Hepatocyte (in vitro differentiated cells): Measurements from ENCODE around the gene SHTN1. TPM values are rescaled to one million over a fixed set of nuclear protein-coding genes. Genes with fewer than 3 reads are reported as not detected.

Source experiments
- DNase-seq: peaks from one replicate; pipeline ENCODE4 v3.0.0-alpha.2; 2016; ENCODE audit warnings: low spot score
- H2AFZ ChIP-seq: fragments of 200-600 bp; sonication (generic); 2 replicates; pipeline ENCODE4 v1.6.0; 2016; ENCODE audit warnings: antibody characterized with exemption, mild to moderate bottlenecking
- H3K27ac ChIP-seq: fragments of 200-600 bp; sonication (generic); 2 replicates; pipeline ENCODE4 v1.5.1; 2016; ENCODE audit warnings: mild to moderate bottlenecking
- H3K27me3 ChIP-seq: fragments of 200-600 bp; sonication (generic); 2 replicates; pipeline ENCODE4 v1.6.1; 2016
- H3K36me3 ChIP-seq: fragments of 200-600 bp; sonication (generic); replicated peaks from 2 replicates; pipeline ENCODE4 v1.5.1; 2016; ENCODE audit warnings: low read depth; ENCODE audit not compliant: insufficient read depth
- H3K4me1 ChIP-seq: fragments of 200-600 bp; sonication (generic); 2 replicates; pipeline ENCODE4 v1.5.1; 2016; ENCODE audit warnings: mild to moderate bottlenecking, moderate library complexity; ENCODE audit not compliant: insufficient read depth
- H3K4me2 ChIP-seq: fragments of 200-600 bp; sonication (generic); 2 replicates; pipeline ENCODE4 v1.6.0; 2016
- H3K4me3 ChIP-seq: fragments of 200-600 bp; sonication (generic); 2 replicates; pipeline ENCODE4 v1.5.1; 2016; ENCODE audit warnings: mild to moderate bottlenecking
- H3K79me2 ChIP-seq: fragments of 200-600 bp; sonication (generic); 2 replicates; pipeline ENCODE4 v1.6.0; 2017; ENCODE audit warnings: mild to moderate bottlenecking
- H3K9me2 ChIP-seq: fragments of 200-600 bp; sonication (generic); replicated peaks from 2 replicates; pipeline ENCODE4 v1.6.0; 2017; ENCODE audit warnings: mild to moderate bottlenecking; ENCODE audit not compliant: insufficient read depth
- H3K9me3 ChIP-seq: fragments of 200-600 bp; sonication (generic); 2 replicates; pipeline ENCODE4 v1.5.1; 2016; ENCODE audit warnings: low read depth, mild to moderate bottlenecking
- H4K20me1 ChIP-seq: fragments of 200-600 bp; sonication (generic); 2 replicates; pipeline ENCODE4 v1.6.0; 2016; ENCODE audit warnings: mild to moderate bottlenecking; ENCODE audit not compliant: insufficient read depth, poor library complexity, severe bottlenecking
- CTCF ChIP-seq: fragments of 200-600 bp; sonication (generic); IDR thresholded peaks from 2 replicates; pipeline ENCODE4 v1.5.1; 2016; ENCODE audit warnings: antibody characterized with exemption, mild to moderate bottlenecking; ENCODE audit not compliant: poor library complexity
- EZH2 ChIP-seq: fragments of 200-600 bp; sonication (generic); IDR thresholded peaks from 2 replicates; pipeline ENCODE4 v1.6.1; 2016; ENCODE audit warnings: antibody characterized with exemption, mild to moderate bottlenecking, borderline replicate concordance
- EZH2phosphoT487 ChIP-seq: fragments of 200-600 bp; sonication (generic); IDR thresholded peaks from one replicate; pipeline ENCODE4 v1.6.1; 2018; ENCODE audit warnings: antibody characterized with exemption, mild to moderate bottlenecking, low read depth, moderate library complexity; ENCODE audit not compliant: unreplicated experiment, severe bottlenecking
- WGBS: methylation state at CpG from one replicate; pipeline ENCODE4 v1.1.6; 2016; ENCODE audit warnings: low lambda C conversion rate; ENCODE audit errors: missing lambda C conversion rate; 5-methylcytosine and 5-hydroxymethylcytosine counted together
- polyA plus RNA-seq: library from polyadenylated mRNA; unstranded; fragments of >200 nt; fragmentation: Nextera tagmentation; extraction: Ambion mirVana; gene quantifications from 2 replicates; pipeline ENCODE4 v1.2.1, GENCODE V29; 2016
- total RNA-seq: library from RNA; depleted of rRNA; stranded (reverse); fragments of >200 nt; gene quantifications from 2 replicates; pipeline ENCODE4 v1.2.3, GENCODE V29; 2014

The SHTN1 gene
- total and polyA plus RNA-seq, 2 experiments from 2014 or later = 15.6 to 27.7 TPM

- H3K4me1 ChIP-seq = no peaks in the 10 kb centered on the region
- no peaks in the 10 kb centered on the region for H3K9me3 ChIP-seq
- WGBS = 96% methylated on average over 3 of the region's 3 CpGs
- H3K4me2 ChIP-seq = no peak overlapping the region
- no peaks in the 10 kb centered on the region for H3K36me3 ChIP-seq
- H4K20me1 ChIP-seq = no peaks in the 10 kb centered on the region
- H3K9me2 ChIP-seq = no peaks in the 10 kb centered on the region
- H3K4me3 ChIP-seq = no peak overlapping the region
- H3K27ac ChIP-seq = no peak overlapping the region
- no peak for TF ChIP-seq CTCF
- TF ChIP-seq EZH2 = no peak
- TF ChIP-seq EZH2phosphoT487 = no peak
- H3K79me2 ChIP-seq = peaks cover 77% of the 10 kb centered on the region
- no peak overlapping the region for H2AFZ ChIP-seq
- H3K27me3 ChIP-seq = no peaks in the 10 kb centered on the region
- DNase-seq = no peak
These were observed 9.3 kb downstream of the SHTN1 start for GRCh38 chr10:116995648-116996047.

GRCh38 chr10:116994113-116994890, 10.7 kb downstream of the SHTN1 start:
- Histone ChIP-seq H3K27me3 (no peaks in the 10 kb centered on the region), H3K79me2 (peaks cover 65% of the 10 kb centered on the region)
- 100% methylated on average over 1 of the region's 1 CpG for WGBS

GRCh38 chr10:116993610-116994009, 11.4 kb downstream of the SHTN1 start:
- no peaks in the 10 kb centered on the region for H3K9me2 ChIP-seq
- H3K4me2 ChIP-seq = no peak overlapping the region
- no peak overlapping the region for H2AFZ ChIP-seq
- no peaks in the 10 kb centered on the region for H3K36me3 ChIP-seq
- H3K9me3 ChIP-seq = no peaks in the 10 kb centered on the region
- peaks cover 6% of the 10 kb centered on the region for H3K4me1 ChIP-seq
- H3K4me3 ChIP-seq = no peak overlapping the region
- H4K20me1 ChIP-seq = no peaks in the 10 kb centered on the region
- 91% methylated on average over 2 of the region's 2 CpGs for WGBS
- H3K27me3 ChIP-seq = no peaks in the 10 kb centered on the region
- no peak for TF ChIP-seq CTCF
- TF ChIP-seq EZH2phosphoT487 = no peak
- no peak for TF ChIP-seq EZH2
- peaks cover 61% of the 10 kb centered on the region for H3K79me2 ChIP-seq
- no peak for DNase-seq
- no peak overlapping the region for H3K27ac ChIP-seq

More at GRCh38 chr10:116994113-116994890, 10.7 kb downstream of the SHTN1 start:
- H3K4me3 ChIP-seq = no peak overlapping the region
- H3K9me3 ChIP-seq = no peaks in the 10 kb centered on the region
- H3K4me1 ChIP-seq = peaks cover 6% of the 10 kb centered on the region
- no peaks in the 10 kb centered on the region for H4K20me1 ChIP-seq
- no peak overlapping the region for H3K27ac ChIP-seq
- H3K9me2 ChIP-seq = no peaks in the 10 kb centered on the region
- no peak for DNase-seq
- no peak overlapping the region for H2AFZ ChIP-seq
- no peak for TF ChIP-seq EZH2phosphoT487
- no peak overlapping the region for H3K4me2 ChIP-seq
- H3K36me3 ChIP-seq = no peaks in the 10 kb centered on the region

- Histone ChIP-seq H3K9me3 (no peaks in the 10 kb centered on the region), H3K4me2 (no peak overlapping the region), H3K79me2 (peaks cover 65% of the 10 kb centered on the region), H4K20me1 (no peaks in the 10 kb centered on the region), H3K27ac (no peak overlapping the region), H3K36me3 (no peaks in the 10 kb centered on the region), H3K9me2 (no peaks in the 10 kb centered on the region), H3K4me3 (no peak overlapping the region), H3K4me1 (peaks cover 6% of the 10 kb centered on the region), H2AFZ (no peak overlapping the region), H3K27me3 (no peaks in the 10 kb centered on the region)
- no peak for DNase-seq
- TF ChIP-seq EZH2phosphoT487 = no peak
- TF ChIP-seq CTCF = no peak
- TF ChIP-seq EZH2 = no peak
- 48% methylated on average over 1 of the region's 1 CpG for WGBS
These were observed 12.8 kb downstream of the SHTN1 start for GRCh38 chr10:116992183-116992582.
